B cell (primary cell): Measurements from ENCODE around the gene GULP1.

ENCODE experiments used
- EZH2 ChIP-seq: IDR thresholded peaks from 2 replicates; pipeline ENCODE4 v1.6.1; 2012; ENCODE audit warnings: borderline replicate concordance, low read depth, mild to moderate bottlenecking, moderate library complexity, low read length; ENCODE audit not compliant: insufficient read depth, poor library complexity, severe bottlenecking
- TF ChIP-seq, protein P1 (sequence below): fragments of 200-600 bp; IDR thresholded peaks from one replicate; pipeline ENCODE4 v1.8.0; 2022; ENCODE audit warnings: antibody characterized with exemption, mild to moderate bottlenecking

- TF ChIP-seq, protein P1, sequence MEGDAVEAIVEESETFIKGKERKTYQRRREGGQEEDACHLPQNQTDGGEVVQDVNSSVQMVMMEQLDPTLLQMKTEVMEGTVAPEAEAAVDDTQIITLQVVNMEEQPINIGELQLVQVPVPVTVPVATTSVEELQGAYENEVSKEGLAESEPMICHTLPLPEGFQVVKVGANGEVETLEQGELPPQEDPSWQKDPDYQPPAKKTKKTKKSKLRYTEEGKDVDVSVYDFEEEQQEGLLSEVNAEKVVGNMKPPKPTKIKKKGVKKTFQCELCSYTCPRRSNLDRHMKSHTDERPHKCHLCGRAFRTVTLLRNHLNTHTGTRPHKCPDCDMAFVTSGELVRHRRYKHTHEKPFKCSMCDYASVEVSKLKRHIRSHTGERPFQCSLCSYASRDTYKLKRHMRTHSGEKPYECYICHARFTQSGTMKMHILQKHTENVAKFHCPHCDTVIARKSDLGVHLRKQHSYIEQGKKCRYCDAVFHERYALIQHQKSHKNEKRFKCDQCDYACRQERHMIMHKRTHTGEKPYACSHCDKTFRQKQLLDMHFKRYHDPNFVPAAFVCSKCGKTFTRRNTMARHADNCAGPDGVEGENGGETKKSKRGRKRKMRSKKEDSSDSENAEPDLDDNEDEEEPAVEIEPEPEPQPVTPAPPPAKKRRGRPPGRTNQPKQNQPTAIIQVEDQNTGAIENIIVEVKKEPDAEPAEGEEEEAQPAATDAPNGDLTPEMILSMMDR: no peak
- no peak for TF ChIP-seq EZH2
These were observed 339.5 kb downstream of the GULP1 start for GRCh38 chr2:188631037-188631809.
